HEK293T (cell line): ENCODE results near the gene EPB41L2.

Source experiments
- ARNT ChIP-seq: fragments of 450-650 bp; IDR thresholded peaks from 2 replicates; pipeline ENCODE4 v1.6.1; 2017; ENCODE audit warnings: mild to moderate bottlenecking
- BHLHE40 ChIP-seq: fragments of 450-650 bp; IDR thresholded peaks from 2 replicates; pipeline ENCODE4 v1.6.1; 2016; ENCODE audit warnings: mild to moderate bottlenecking, moderate library complexity, borderline replicate concordance
- CTBP1 ChIP-seq: fragments of 450-650 bp; IDR thresholded peaks from 2 replicates; pipeline ENCODE4 v1.6.1; 2016; ENCODE audit warnings: borderline replicate concordance
- FOXK2 ChIP-seq: fragments of 450-650 bp; IDR thresholded peaks from 2 replicates; pipeline ENCODE4 v1.6.1; 2016; ENCODE audit warnings: mild to moderate bottlenecking
- FOXM1 ChIP-seq: fragments of 450-650 bp; IDR thresholded peaks from 2 replicates; pipeline ENCODE4 v1.6.1; 2017; ENCODE audit warnings: mild to moderate bottlenecking, borderline replicate concordance
- PKNOX1 ChIP-seq: fragments of 450-650 bp; IDR thresholded peaks from 2 replicates; pipeline ENCODE4 v1.6.1; 2016
- SP1 ChIP-seq: fragments of 450-650 bp; IDR thresholded peaks from 2 replicates; pipeline ENCODE4 v1.6.1; 2017
- SUZ12 ChIP-seq: fragments of 450-650 bp; IDR thresholded peaks from 2 replicates; pipeline ENCODE4 v1.6.1; 2016; ENCODE audit warnings: mild to moderate bottlenecking

DNA sequence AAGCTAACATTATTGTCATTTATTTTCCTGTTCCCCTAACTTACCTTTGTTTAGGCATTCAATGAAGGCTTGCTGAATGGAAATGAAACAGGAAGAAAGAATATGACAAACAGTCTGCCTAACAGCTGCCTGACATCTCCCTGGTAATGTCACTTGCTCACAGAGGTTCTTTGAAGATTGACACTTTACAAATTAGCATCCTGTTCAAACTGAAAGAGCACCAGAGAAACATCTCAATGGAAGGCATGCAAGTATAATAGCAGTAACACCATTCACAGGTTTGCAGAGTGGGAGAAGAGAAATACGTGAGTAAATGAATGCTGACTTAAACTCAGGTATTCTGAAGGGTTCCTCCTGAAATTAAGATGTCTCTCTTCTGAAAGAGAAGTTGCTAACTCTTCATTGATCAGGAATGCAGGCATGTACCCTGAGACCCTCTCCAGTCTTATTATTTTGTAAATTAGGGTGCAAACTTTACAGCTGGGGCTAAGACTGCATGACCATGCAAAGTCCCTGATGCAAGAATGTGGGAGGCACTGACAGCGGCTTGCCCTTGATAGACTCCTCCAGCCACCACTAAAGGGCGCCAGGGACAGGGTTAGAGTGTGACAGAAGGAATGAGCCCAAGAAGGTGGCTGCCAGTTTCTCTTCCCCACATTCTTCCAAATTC is 237.1 kb downstream of the EPB41L2 start:
- TF ChIP-seq SP1 (no peak), FOXK2 (no peak), BHLHE40 (no peak), PKNOX1 (no peak), CTBP1 (no peak), ARNT (no peak), SUZ12 (no peak), FOXM1 (no peak)
